Measurements from ENCODE around the gene SHISA4.

SHISA4 gene

DNA sequence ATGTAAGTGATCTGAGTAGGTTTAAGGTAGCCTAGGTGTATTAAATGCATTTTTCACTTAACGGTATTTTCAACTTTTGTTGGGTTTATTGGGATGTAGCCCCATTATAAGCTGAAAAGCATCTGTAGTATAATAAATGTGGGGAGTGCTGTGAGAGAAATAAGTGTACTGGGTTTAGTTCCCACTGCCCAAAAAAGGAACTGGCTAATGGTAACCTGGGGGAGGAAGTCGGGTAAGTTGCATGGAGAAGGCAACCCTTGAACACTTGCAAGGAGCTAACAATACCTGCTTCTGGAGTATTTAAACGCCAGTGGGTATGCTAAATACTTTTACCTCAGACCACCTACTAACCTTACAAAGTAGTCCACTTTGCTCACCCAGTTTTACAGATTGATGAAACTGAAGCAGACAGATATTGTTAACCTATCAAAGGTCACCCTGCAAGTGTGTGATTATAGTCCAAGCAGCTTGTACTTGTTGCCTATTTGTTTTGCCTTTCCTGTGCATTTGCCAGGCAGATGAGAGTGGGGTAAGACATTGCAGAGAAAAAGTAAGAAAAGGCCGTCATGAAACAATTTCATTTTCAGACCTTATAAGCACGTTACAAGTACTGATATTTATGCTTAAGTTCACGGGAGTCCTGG is 7.6 kb upstream of the SHISA4 start:
- DNase-seq (ENCODE audit: extremely low read depth in 1 of 2, low read depth in 1 of 2): no peak

- DNase-seq (ENCODE audit: extremely low read depth in 1 of 2, low read depth in 1 of 2): no peak
These were observed 7.1 kb upstream of the SHISA4 start for GRCh38 chr1:201881617-201882016.

DNA sequence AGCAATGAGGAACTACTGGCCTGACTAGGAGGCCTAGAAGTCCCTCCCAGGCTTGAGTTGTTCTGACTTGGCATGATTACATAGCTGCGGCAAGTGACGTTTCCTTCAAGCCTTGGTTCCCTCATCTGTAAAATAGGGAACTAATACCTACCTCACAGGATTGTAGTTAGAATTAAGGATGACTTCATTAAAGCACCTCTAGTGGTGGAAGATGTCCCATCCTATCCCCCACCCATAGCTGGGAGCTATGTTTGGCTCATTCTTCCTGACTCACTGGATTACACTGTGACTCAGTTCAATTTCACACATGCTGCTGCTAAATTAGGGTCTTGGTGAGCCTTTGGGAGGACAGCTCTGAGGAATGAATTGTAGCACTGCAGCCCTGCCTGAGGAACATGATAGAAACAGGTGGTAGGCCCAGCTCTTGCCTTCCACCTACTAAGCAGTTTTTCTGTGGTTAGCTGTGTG is 6.0 kb upstream of the SHISA4 start:
- no peak for DNase-seq (ENCODE audit: extremely low read depth in 1 of 2, low read depth in 1 of 2)

DNA sequence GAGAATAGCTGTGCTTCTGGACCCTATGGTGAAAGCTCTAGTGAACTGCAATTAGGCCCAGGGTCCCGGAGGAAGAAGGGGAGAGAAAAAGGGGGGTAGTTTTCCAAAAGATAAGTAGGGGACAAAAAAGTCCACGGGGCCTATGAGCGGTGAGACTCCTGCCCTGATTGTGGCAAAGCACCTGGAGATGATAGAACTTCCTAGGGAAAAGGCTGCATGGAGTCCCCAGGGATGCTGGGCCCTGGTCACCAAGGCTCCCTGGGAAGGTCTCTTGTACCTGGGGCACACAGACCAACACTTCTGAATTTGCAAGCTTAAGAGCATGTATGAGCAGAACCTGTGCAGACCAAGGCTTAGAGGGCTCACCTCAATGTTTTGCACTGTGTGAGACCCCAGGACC is 5.4 kb upstream of the SHISA4 start:
- DNase-seq (ENCODE audit: extremely low read depth in 1 of 2, low read depth in 1 of 2): no peak

DNA sequence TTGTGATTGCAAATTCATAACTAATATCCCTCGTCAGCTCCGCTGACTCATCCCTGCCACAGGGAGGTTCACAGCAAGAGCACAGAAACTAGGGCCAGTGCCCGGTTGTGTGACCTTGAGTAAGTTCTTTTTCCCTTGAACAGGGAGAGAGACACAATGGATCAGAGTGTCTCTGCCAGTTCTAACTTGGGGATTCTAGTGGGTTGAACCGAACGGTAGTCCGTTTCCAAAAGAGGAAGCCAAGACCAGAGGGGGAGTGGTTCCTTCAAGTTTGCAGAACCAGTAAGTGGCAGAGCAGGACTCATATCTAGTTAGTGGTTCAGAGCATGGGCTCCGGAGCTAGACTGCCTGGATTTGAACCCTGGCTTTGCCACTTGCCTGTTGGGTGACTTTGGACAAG is 4.9 kb upstream of the SHISA4 start:
- DNase-seq (ENCODE audit: extremely low read depth in 1 of 2, low read depth in 1 of 2): no peak

- no peak for DNase-seq (ENCODE audit: extremely low read depth in 1 of 2, low read depth in 1 of 2)
These were observed 4.3 kb upstream of the SHISA4 start for GRCh38 chr1:201884425-201884824.

- no peak for DNase-seq (ENCODE audit: extremely low read depth in 1 of 2, low read depth in 1 of 2)
These were observed 3.1 kb upstream of the SHISA4 start for GRCh38 chr1:201885531-201886075.

DNA sequence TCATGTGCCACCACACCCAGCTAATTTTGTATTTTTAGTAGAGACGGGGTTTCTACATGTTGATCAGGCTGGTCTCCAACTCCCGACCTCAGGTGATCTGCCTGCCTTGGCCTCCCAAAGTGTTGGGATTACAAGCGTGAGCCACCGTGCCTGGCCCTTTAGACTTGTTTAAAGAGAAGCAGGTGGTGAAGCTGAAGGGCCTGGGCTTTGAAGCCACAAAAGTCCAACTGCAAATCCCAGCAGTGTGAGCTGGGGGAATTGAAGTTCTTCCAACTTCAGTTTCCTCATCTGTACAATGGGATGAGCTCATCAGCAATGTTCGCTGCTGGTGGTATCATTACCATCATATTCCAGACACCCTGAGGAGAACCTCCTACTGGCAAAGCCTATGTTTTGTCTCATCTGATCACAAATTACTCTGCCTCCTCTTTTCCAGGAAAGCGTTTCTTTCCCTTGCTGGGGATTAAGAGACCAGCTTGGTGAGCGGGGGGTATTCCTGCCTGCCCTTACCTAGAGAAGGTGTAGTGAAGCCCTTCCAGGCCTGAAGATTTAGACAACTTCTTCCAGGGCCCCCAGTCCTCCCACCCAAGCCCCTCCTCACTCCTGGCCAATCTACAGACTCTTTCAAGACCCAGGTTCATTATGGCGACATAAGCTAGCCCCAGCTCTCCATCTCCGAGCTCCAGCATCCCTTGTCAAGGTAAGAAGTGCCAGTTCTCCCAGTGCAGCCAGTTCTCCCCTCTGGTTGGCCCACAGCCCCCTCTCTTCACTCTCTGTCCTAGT is 2.4 kb upstream of the SHISA4 start:
- no peak for DNase-seq (ENCODE audit: extremely low read depth in 1 of 2, low read depth in 1 of 2)

- DNase-seq (ENCODE audit: extremely low read depth in 1 of 2, low read depth in 1 of 2): no peak
These were observed 1.4 kb upstream of the SHISA4 start for GRCh38 chr1:201887116-201887866.

GRCh38 chr1:201889090-201889968 is 631 bp downstream of the SHISA4 start:
- no peak for DNase-seq (ENCODE audit: extremely low read depth in 1 of 2, low read depth in 1 of 2)

- DNase-seq (ENCODE audit: extremely low read depth in 1 of 2, low read depth in 1 of 2): no peak
These were observed 1.5 kb downstream of the SHISA4 start for GRCh38 chr1:201890223-201890622.

- DNase-seq (ENCODE audit: extremely low read depth in 1 of 2, low read depth in 1 of 2): no peak
These were observed 2.2 kb downstream of the SHISA4 start for GRCh38 chr1:201890806-201891450.

GRCh38 chr1:201891451-201892045 is 2.9 kb downstream of the SHISA4 start:
- DNase-seq (ENCODE audit: extremely low read depth in 1 of 2, low read depth in 1 of 2): no peak

- no peak for DNase-seq (ENCODE audit: extremely low read depth in 1 of 2, low read depth in 1 of 2)
These were observed 3.5 kb downstream of the SHISA4 start for GRCh38 chr1:201892211-201892610.

DNA sequence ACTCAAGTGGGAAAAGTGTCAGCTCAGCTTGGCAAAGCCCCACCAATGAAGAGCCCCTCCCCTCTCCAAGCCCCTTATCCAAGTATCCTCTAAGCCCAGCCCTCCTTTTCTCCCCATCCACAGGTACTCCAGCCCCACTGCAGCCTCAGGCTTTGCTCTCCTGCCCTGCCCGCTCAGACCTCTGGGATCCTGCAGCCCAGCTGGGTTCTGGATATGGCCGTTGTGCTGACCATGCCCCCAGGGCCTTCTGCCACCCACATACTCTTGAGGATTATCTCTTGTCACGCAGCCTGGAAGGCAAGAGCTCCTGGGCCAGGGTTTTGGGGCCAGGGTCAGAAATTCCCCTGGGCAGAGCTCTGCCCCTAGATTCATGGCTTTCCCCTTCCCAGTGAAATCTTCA is 4.7 kb downstream of the SHISA4 start:
- DNase-seq (ENCODE audit: extremely low read depth in 1 of 2, low read depth in 1 of 2): no peak

GRCh38 chr1:201894343-201895119 is 5.8 kb downstream of the SHISA4 start:
- DNase-seq (ENCODE audit: extremely low read depth in 1 of 2, low read depth in 1 of 2): no peak

DNA sequence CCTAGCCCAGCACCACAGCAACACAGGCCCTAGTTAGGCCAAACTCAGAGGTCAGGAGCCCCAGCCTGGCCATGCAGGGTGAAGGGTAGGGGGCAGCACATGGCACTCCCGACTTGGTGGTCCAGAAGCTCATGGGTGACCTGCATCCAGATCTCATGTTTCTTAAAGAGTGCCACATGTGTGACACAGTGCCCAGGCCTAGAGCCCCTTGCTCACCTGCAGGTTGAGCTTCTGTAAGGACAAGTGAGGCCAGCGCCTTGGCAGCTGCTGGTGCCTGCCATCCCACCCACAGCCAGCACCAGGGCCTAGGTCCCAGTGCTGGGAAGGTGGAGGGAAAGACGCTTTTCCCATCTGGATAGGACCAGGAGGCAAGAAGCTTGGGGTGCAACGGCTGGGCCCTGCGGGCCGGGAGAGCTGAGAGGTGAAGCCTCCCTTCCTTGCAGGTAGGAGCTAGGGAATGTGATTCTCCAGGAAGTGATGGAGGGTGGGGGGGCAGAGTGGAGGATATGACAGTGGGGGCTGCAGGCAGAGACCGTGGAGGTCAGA is 6.5 kb downstream of the SHISA4 start:
- no peak for DNase-seq (ENCODE audit: extremely low read depth in 1 of 2, low read depth in 1 of 2)

Data from activated CD8-positive, alpha-beta memory T cell treated with anti-CD3 and anti-CD28 coated beads for 1 hour (primary cell).